Astrocyte (in vitro differentiated cells and primary cell): ENCODE measurements around the gene SLC6A11. TPM values are rescaled to one million over a fixed set of nuclear protein-coding genes. Genes with fewer than 3 reads are reported as not detected.

ENCODE experiments used
- DNase-seq: peaks from one replicate; pipeline ENCODE4 v3.0.0-alpha.2; 2010; ENCODE audit warnings: low read depth
- FAIRE-seq: peaks from 2 replicates; lab custom pipeline; 2011; peaks lifted over from hg19 to GRCh38; lab: Jason Lieb, UNC
- H2AFZ ChIP-seq: 2 replicates; pipeline ENCODE4 v1.6.0; 2012; ENCODE audit warnings: low read depth, low read length, inconsistent platforms
- H3K27ac ChIP-seq: 2 replicates; pipeline ENCODE4 v1.5.1; 2011; ENCODE audit warnings: low read depth, low read length, inconsistent platforms
- H3K27me3 ChIP-seq: 2 replicates; pipeline ENCODE4 v1.6.0; 2011; ENCODE audit warnings: low read length, inconsistent platforms; ENCODE audit not compliant: insufficient read depth
- H3K36me3 ChIP-seq: 2 replicates; pipeline ENCODE4 v1.5.1; 2011; ENCODE audit warnings: low read length, inconsistent platforms; ENCODE audit not compliant: insufficient read depth
- H3K4me1 ChIP-seq: 2 replicates; pipeline ENCODE4 v1.5.1; 2011; ENCODE audit warnings: low read length, inconsistent platforms; ENCODE audit not compliant: insufficient read depth
- H3K4me2 ChIP-seq: 2 replicates; pipeline ENCODE4 v1.6.0; 2012; ENCODE audit warnings: low read length, inconsistent platforms
- H3K4me3 ChIP-seq: 2 replicates; pipeline ENCODE4 v1.5.1; 2011; ENCODE audit warnings: low read depth, mild to moderate bottlenecking, low read length, inconsistent platforms; ENCODE audit not compliant: insufficient read depth
- H3K79me2 ChIP-seq: 2 replicates; pipeline ENCODE4 v1.6.0; 2012; ENCODE audit warnings: mild to moderate bottlenecking, low read length, inconsistent platforms; ENCODE audit not compliant: insufficient read depth
- H3K9ac ChIP-seq: 2 replicates; pipeline ENCODE4 v1.6.0; 2012; ENCODE audit warnings: mild to moderate bottlenecking, low read length, inconsistent platforms
- H3K9me3 ChIP-seq: 2 replicates; pipeline ENCODE4 v1.5.1; 2012; ENCODE audit warnings: low read depth, mild to moderate bottlenecking, low read length, inconsistent platforms; ENCODE audit not compliant: insufficient read depth
- H4K20me1 ChIP-seq: 2 replicates; pipeline ENCODE4 v1.6.0; 2012; ENCODE audit warnings: low read length, inconsistent platforms; ENCODE audit not compliant: insufficient read depth
- H3K27ac Mint-ChIP-seq: one replicate; pipeline ENCODE4 v1.8.0; 2021; ENCODE audit warnings: mild to moderate bottlenecking, mixed read lengths; ENCODE audit not compliant: unreplicated experiment
- H3K27me3 Mint-ChIP-seq: one replicate; pipeline ENCODE4 v1.8.0; 2021; ENCODE audit warnings: low read depth, mixed read lengths; ENCODE audit not compliant: unreplicated experiment
- H3K36me3 Mint-ChIP-seq: one replicate; pipeline ENCODE4 v1.8.0; 2021; ENCODE audit warnings: low read depth, mixed read lengths; ENCODE audit not compliant: unreplicated experiment
- H3K4me1 Mint-ChIP-seq: one replicate; pipeline ENCODE4 v1.8.0; 2021; ENCODE audit warnings: low read depth, mixed read lengths; ENCODE audit not compliant: unreplicated experiment
- H3K4me3 Mint-ChIP-seq: one replicate; pipeline ENCODE4 v1.8.0; 2021; ENCODE audit warnings: mild to moderate bottlenecking, moderate library complexity, mixed read lengths; ENCODE audit not compliant: unreplicated experiment
- H3K9me3 Mint-ChIP-seq: one replicate; pipeline ENCODE4 v1.8.0; 2021; ENCODE audit warnings: mild to moderate bottlenecking, mixed read lengths; ENCODE audit not compliant: unreplicated experiment
- CTCF ChIP-seq: IDR thresholded peaks from 2 replicates; pipeline ENCODE4 v1.5.1; 2011; ENCODE audit warnings: low read depth, mild to moderate bottlenecking, inconsistent platforms, low read length, moderate library complexity; ENCODE audit not compliant: insufficient read depth
- EZH2 ChIP-seq: IDR thresholded peaks from 2 replicates; pipeline ENCODE4 v1.6.1; 2012; ENCODE audit warnings: mild to moderate bottlenecking, low read length, inconsistent platforms; ENCODE audit not compliant: insufficient read depth
- total RNA-seq: library from RNA; stranded (reverse); gene quantifications from 2 replicates; pipeline ENCODE4 v1.2.1, GENCODE V29; 2021

Gene SLC6A11
- total RNA-seq, 1 donor from 2014 or later = 0.34 TPM

- no peaks in the 10 kb centered on the region for H3K36me3 ChIP-seq
- Mint-ChIP-seq H3K4me3 (no peak overlapping the region), H3K4me1 (peaks cover 2% of the 10 kb centered on the region), H3K27me3 (peaks cover 59% of the 10 kb centered on the region), H3K36me3 (no peaks in the 10 kb centered on the region), H3K27ac (no peak overlapping the region), H3K9me3 (peaks cover 7% of the 10 kb centered on the region)
- H2AFZ ChIP-seq = no peak overlapping the region
- TF ChIP-seq CTCF (no peak), EZH2 (no peak)
- H3K4me1 ChIP-seq = no peaks in the 10 kb centered on the region
- DNase-seq (no peak), FAIRE-seq (no peak)
- no peaks in the 10 kb centered on the region for H3K9me3 ChIP-seq
- H3K27me3 ChIP-seq = peaks cover 3% of the 10 kb centered on the region
- no peak overlapping the region for H3K4me2 ChIP-seq
- no peaks in the 10 kb centered on the region for H3K79me2 ChIP-seq
- H3K27ac ChIP-seq = no peak overlapping the region
- no peaks in the 10 kb centered on the region for H4K20me1 ChIP-seq
- H3K9ac ChIP-seq = no peak overlapping the region
- no peak overlapping the region for H3K4me3 ChIP-seq
Measured at GRCh38 chr3:10915376-10915775, 99.3 kb downstream of the SLC6A11 start.

- DNase-seq = peak; percentile 20
- no peaks in the 10 kb centered on the region for H4K20me1 ChIP-seq
- no peak overlapping the region for H3K4me2 ChIP-seq
- Mint-ChIP-seq H3K27me3 (peaks cover 63% of the 10 kb centered on the region), H3K36me3 (no peaks in the 10 kb centered on the region), H3K4me3 (no peak overlapping the region), H3K9me3 (peaks cover 7% of the 10 kb centered on the region), H3K4me1 (peaks cover 2% of the 10 kb centered on the region), H3K27ac (no peak overlapping the region)
- H3K27me3 ChIP-seq = peaks cover 10% of the 10 kb centered on the region
- no peaks in the 10 kb centered on the region for H3K9me3 ChIP-seq
- H3K9ac ChIP-seq = no peak overlapping the region
- no peaks in the 10 kb centered on the region for H3K36me3 ChIP-seq
- H3K79me2 ChIP-seq = no peaks in the 10 kb centered on the region
- no peak overlapping the region for H3K27ac ChIP-seq
- TF ChIP-seq EZH2 (no peak), CTCF (no peak)
- FAIRE-seq = no peak
- no peak overlapping the region for H2AFZ ChIP-seq
- H3K4me1 ChIP-seq = no peaks in the 10 kb centered on the region
- no peak overlapping the region for H3K4me3 ChIP-seq
Measured at GRCh38 chr3:10917176-10917575, 101.1 kb downstream of the SLC6A11 start.

GRCh38 chr3:10918011-10918410 lies 102.0 kb downstream of the SLC6A11 start:
- no peak for FAIRE-seq
- peaks cover 7% of the 10 kb centered on the region for H3K9me3 Mint-ChIP-seq
- H3K36me3 Mint-ChIP-seq = no peaks in the 10 kb centered on the region
- no peak for DNase-seq
- no peaks in the 10 kb centered on the region for H4K20me1 ChIP-seq
- H3K27me3 ChIP-seq = peaks cover 15% of the 10 kb centered on the region
- no peak overlapping the region for H3K27ac Mint-ChIP-seq
- H3K4me1 Mint-ChIP-seq = peaks cover 2% of the 10 kb centered on the region
- no peak overlapping the region for H3K27ac ChIP-seq
- TF ChIP-seq EZH2 (no peak), CTCF (no peak)
- no peak overlapping the region for H3K4me2 ChIP-seq
- H2AFZ ChIP-seq = no peak overlapping the region
- H3K36me3 ChIP-seq = no peaks in the 10 kb centered on the region
- H3K4me3 Mint-ChIP-seq = no peak overlapping the region
- H3K9ac ChIP-seq = no peak overlapping the region
- no peak overlapping the region for H3K4me3 ChIP-seq
- no peaks in the 10 kb centered on the region for H3K9me3 ChIP-seq
- H3K27me3 Mint-ChIP-seq = peaks cover 60% of the 10 kb centered on the region
- no peaks in the 10 kb centered on the region for H3K79me2 ChIP-seq
- no peaks in the 10 kb centered on the region for H3K4me1 ChIP-seq
